GM10266 (cell line): ENCODE results near the gene TTLL10.

ENCODE experiments used
- DNase-seq: peaks from one replicate; pipeline ENCODE4 v3.0.0; 2012; ENCODE audit errors: extremely low spot score
- CTCF ChIP-seq: IDR thresholded peaks from 2 replicates; pipeline ENCODE4 v1.5.1; 2012; ENCODE audit warnings: mild to moderate bottlenecking, low read depth; ENCODE audit not compliant: control insufficient read depth, insufficient read depth; ENCODE audit errors: missing control alignments

TTLL10 gene

GRCh38 chr1:1165900-1166421, 7.7 kb upstream of the TTLL10 start:
- no peak for TF ChIP-seq CTCF
- DNase-seq: no peak

DNA sequence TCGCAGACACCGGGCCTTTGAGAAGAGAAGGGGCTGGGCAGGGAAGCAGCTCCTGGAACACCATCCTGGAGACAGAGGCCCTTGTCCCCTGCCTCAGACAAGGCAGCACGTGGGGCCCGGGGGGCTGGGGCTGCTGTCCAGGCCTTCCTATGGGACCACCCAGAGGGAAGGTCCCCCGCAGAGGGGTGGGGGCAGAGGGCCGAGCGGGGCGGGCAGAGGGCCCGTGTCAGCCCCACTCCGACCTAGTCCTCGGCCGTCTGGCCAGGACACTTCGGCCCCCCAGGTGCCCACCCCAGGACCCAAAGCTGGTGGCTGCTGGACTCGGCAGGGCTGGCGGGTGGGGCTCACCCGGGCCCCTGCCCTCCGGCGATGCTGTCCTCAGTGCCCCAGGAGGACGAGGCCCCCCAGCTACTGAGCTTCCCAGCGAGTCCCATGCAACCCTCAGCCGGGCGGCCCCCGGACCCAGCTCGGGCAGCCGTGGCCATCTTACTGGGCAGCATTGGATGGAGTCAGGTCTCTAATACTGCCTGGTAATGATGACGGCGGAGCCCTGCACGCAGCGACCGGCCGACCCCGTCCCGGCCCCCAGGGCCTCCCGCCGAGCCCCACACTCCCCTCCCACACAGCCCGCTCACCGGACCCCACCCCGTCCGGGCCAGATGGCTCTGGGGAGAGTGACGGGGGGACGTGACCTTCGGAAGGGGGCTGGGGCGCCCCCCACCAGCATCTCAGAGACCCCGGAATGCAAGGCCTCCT, 6.9 kb upstream of the TTLL10 start:
- no peak for DNase-seq
- TF ChIP-seq CTCF: no peak

- no peak for DNase-seq
- no peak for TF ChIP-seq CTCF
These were observed 6.3 kb upstream of the TTLL10 start for GRCh38 chr1:1167398-1167821.

DNA sequence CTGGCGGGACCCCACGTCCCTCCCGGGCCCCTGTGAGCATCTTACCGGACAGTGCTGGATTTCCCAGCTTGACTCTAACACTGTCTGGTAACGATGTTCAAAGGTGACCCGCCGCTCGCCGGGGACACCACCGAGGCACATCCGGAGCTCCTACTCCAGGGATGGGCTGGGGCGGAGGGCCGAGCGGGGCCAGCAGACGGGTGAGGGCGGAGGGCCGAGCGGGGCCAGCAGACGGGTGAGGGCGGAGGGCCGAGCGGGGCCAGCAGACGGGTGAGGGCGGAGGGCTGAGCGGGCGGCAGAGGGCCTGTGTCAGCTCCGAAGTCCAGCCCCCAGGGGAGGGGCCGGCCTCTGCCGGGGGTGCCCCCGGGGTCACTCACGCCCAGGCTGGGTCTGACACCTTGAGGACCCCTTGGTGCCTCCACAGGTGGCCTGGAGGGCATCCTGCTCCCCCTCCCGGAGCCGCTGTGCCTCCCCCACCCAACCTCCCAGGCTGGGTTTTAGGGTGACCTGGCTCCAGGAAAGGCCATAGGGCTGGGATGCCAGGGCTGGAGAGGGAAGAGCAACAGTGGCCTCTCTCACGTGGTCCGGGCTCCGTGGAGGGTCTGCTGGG, 5.7 kb upstream of the TTLL10 start:
- no peak for DNase-seq
- no peak for TF ChIP-seq CTCF

GRCh38 chr1:1168451-1169411, 4.9 kb upstream of the TTLL10 start:
- no peak for DNase-seq

More at GRCh38 chr1:1168451-1169411, 4.9 kb upstream of the TTLL10 start:
- no peak for TF ChIP-seq CTCF
